NCI-H460 (cell line): ENCODE data around the gene GRM4. TPM values are rescaled to one million over a fixed set of nuclear protein-coding genes. Genes with fewer than 3 reads are reported as not detected.

Source experiments
- DNase-seq: peaks from one replicate; pipeline ENCODE4 v3.0.0-alpha.2; 2016; ENCODE audit warnings: low read depth; ENCODE audit errors: extremely low read depth
- total RNA-seq: library from RNA; depleted of rRNA; stranded (reverse); fragments of >200 nt; shearing (Covaris generic); gene quantifications from 2 replicates; pipeline ENCODE4 v1.2.3, GENCODE V29; 2014

GRM4 gene
- total RNA-seq, 1 experiment from 2014 or later = not detected

- DNase-seq = no peak
Observed at GRCh38 chr6:34066772-34067770, 78.8 kb downstream of the GRM4 start.

GRCh38 chr6:34066218-34066571 lies 79.7 kb downstream of the GRM4 start:
- DNase-seq = no peak

GRCh38 chr6:34065466-34066217 lies 80.2 kb downstream of the GRM4 start:
- DNase-seq = no peak

- DNase-seq = no peak
Observed at GRCh38 chr6:34064675-34065074, 81.2 kb downstream of the GRM4 start.

- DNase-seq = no peak
Observed at GRCh38 chr6:34063651-34064050, 82.2 kb downstream of the GRM4 start.

GRCh38 chr6:34062815-34063214 lies 83.1 kb downstream of the GRM4 start:
- DNase-seq = no peak

- DNase-seq = no peak
Observed at GRCh38 chr6:34062156-34062555, 83.7 kb downstream of the GRM4 start.

- DNase-seq = no peak
Observed at GRCh38 chr6:34061348-34061747, 84.5 kb downstream of the GRM4 start.

GRCh38 chr6:34059914-34060313 lies 86.0 kb downstream of the GRM4 start:
- DNase-seq = no peak

- no peak for DNase-seq
Observed at GRCh38 chr6:34059136-34059731, 86.7 kb downstream of the GRM4 start.

- no peak for DNase-seq
Observed at GRCh38 chr6:34057790-34058189, 88.1 kb downstream of the GRM4 start.

- no peak for DNase-seq
Observed at GRCh38 chr6:34057191-34057590, 88.7 kb downstream of the GRM4 start.

GRCh38 chr6:34056305-34057108 lies 89.4 kb downstream of the GRM4 start:
- DNase-seq = peak; percentile 9

- peak; percentile 41 for DNase-seq
Observed at GRCh38 chr6:34055223-34055933, 90.5 kb downstream of the GRM4 start.

GRCh38 chr6:34053721-34054120 lies 92.2 kb downstream of the GRM4 start:
- DNase-seq = no peak

GRCh38 chr6:34052918-34053608 lies 92.8 kb downstream of the GRM4 start:
- no peak for DNase-seq

GRCh38 chr6:34052071-34052825 lies 93.6 kb downstream of the GRM4 start:
- no peak for DNase-seq

- DNase-seq = no peak
Observed at GRCh38 chr6:34051331-34051919, 94.5 kb downstream of the GRM4 start.
